Loucy (cell line): ENCODE data around the gene CEBPB.

Source experiments
- EZH2phosphoT487 ChIP-seq: fragments of 200-600 bp; IDR thresholded peaks from 2 replicates; pipeline ENCODE4 v1.6.1; 2018; ENCODE audit warnings: antibody characterized with exemption, mild to moderate bottlenecking, moderate library complexity, borderline replicate concordance
- TF ChIP-seq, protein P1 (sequence below): fragments of 200-600 bp; sonication (generic); conservative IDR thresholded peaks from 2 replicates; pipeline ENCODE4 v1.5.1; 2014; ENCODE audit warnings: mild to moderate bottlenecking, antibody characterized with exemption, low read length

DNA sequence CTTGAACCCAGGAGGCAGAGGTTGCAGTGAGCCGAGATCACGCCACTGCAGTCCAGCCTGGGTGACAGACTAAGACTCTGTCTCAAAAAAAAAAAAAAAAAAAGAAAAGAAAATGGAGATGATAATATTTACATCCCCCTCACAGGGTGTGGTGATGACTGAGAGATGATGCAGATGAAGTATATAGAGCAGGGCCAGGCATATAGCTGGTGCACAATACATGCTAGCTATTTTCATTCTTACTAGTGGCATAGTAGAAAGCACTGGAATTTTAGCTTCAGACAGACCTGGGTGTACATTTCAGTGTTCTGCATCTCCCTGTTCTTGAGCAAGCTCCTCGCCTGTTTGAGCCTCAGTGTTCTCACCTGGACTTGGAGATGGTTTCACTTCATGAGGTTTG is 36.9 kb downstream of the CEBPB start:
- TF ChIP-seq, protein P1, sequence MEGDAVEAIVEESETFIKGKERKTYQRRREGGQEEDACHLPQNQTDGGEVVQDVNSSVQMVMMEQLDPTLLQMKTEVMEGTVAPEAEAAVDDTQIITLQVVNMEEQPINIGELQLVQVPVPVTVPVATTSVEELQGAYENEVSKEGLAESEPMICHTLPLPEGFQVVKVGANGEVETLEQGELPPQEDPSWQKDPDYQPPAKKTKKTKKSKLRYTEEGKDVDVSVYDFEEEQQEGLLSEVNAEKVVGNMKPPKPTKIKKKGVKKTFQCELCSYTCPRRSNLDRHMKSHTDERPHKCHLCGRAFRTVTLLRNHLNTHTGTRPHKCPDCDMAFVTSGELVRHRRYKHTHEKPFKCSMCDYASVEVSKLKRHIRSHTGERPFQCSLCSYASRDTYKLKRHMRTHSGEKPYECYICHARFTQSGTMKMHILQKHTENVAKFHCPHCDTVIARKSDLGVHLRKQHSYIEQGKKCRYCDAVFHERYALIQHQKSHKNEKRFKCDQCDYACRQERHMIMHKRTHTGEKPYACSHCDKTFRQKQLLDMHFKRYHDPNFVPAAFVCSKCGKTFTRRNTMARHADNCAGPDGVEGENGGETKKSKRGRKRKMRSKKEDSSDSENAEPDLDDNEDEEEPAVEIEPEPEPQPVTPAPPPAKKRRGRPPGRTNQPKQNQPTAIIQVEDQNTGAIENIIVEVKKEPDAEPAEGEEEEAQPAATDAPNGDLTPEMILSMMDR = no peak
- TF ChIP-seq EZH2phosphoT487 = no peak
